HEK293 (cell line): ENCODE results near the gene RPS14.

Experiments
- CTCF ChIA-PET: fragments of 350-600 bp; formaldehyde crosslinking; extraction: SDS; loops from one replicate; lab custom pipeline; 2021; ENCODE audit warnings: antibody characterized with exemption; lab: Yijun Ruan, JAX
- POLR2A ChIA-PET: fragments of 300-600 bp; formaldehyde crosslinking; extraction: SDS; loops from one replicate; lab custom pipeline; 2020; ENCODE audit warnings: antibody characterized with exemption, inconsistent platforms; lab: Yijun Ruan, JAX
- H3K27ac ChIP-seq: fragments of 200-500 bp; sonication (Bioruptor generic); 2 replicates; pipeline ENCODE4 v1.5.1; 2014; ENCODE audit warnings: low read depth, low read length, control low read depth, inconsistent platforms; ENCODE audit errors: extremely low read depth
- H3K36me3 ChIP-seq, 2 experiments: fragments of 200-500 bp in 1 of 2; sonication (Bioruptor generic) in 1 of 2; 1 replicate in 1 of 2; 2 replicates in 1 of 2; pipeline ENCODE4 v1.5.1; 2014 to 2017; ENCODE audit warnings: inconsistent platforms in 2 of 2, low read length in 2 of 2; ENCODE audit not compliant: control insufficient read depth in 2 of 2, insufficient read depth in 1 of 2
- H3K4me1 ChIP-seq: fragments of 200-500 bp; sonication (Bioruptor generic); 2 replicates; pipeline ENCODE4 v1.5.1; 2014; ENCODE audit warnings: mild to moderate bottlenecking, low read length, inconsistent platforms; ENCODE audit not compliant: control insufficient read depth, insufficient read depth
- H3K4me3 ChIP-seq: 2 replicates; pipeline ENCODE4 v1.5.1; 2011; ENCODE audit warnings: low read depth, mild to moderate bottlenecking, control low read depth, low read length, moderate library complexity
- H3K9me3 ChIP-seq: fragments of 200-500 bp; sonication (Bioruptor generic); 2 replicates; pipeline ENCODE4 v1.5.1; 2014; ENCODE audit warnings: low read depth, low read length, inconsistent platforms; ENCODE audit not compliant: control insufficient read depth, insufficient read depth
- ATF2 ChIP-seq: fragments of 450-650 bp; formaldehyde crosslinking; IDR thresholded peaks from 2 replicates; pipeline ENCODE4 v1.5.1; 2016; ENCODE audit warnings: missing biosample characterization, missing genetic modification characterization, low read depth
- ELK4 ChIP-seq: IDR thresholded peaks from 2 replicates; pipeline ENCODE4 v1.6.1; 2011; ENCODE audit warnings: mild to moderate bottlenecking, low read depth, low read length, borderline replicate concordance
- GLIS1 ChIP-seq: fragments of 450-650 bp; formaldehyde crosslinking; IDR thresholded peaks from 2 replicates; pipeline ENCODE4 v1.5.1; 2016; ENCODE audit warnings: missing biosample characterization, missing genetic modification characterization
- HIC1 ChIP-seq: fragments of 450-650 bp; formaldehyde crosslinking; IDR thresholded peaks from 2 replicates; pipeline ENCODE4 v1.5.1; 2016; ENCODE audit warnings: missing biosample characterization, missing genetic modification characterization
- OSR2 ChIP-seq: fragments of 450-650 bp; formaldehyde crosslinking; IDR thresholded peaks from 2 replicates; pipeline ENCODE4 v1.5.1; 2016; ENCODE audit warnings: missing biosample characterization, missing genetic modification characterization
- OVOL3 ChIP-seq: fragments of 450-650 bp; formaldehyde crosslinking; IDR thresholded peaks from 2 replicates; pipeline ENCODE4 v1.5.1; 2016; ENCODE audit warnings: missing biosample characterization, missing genetic modification characterization
- ZFP41 ChIP-seq: fragments of 450-650 bp; formaldehyde crosslinking; IDR thresholded peaks from 2 replicates; pipeline ENCODE4 v1.5.1; 2016; ENCODE audit warnings: missing biosample characterization, missing genetic modification characterization, borderline replicate concordance
- ZIC2 ChIP-seq: fragments of 450-650 bp; formaldehyde crosslinking; IDR thresholded peaks from 2 replicates; pipeline ENCODE4 v1.5.1; 2016; ENCODE audit warnings: missing biosample characterization, missing genetic modification characterization
- ZNF121 ChIP-seq: fragments of 450-650 bp; formaldehyde crosslinking; IDR thresholded peaks from 2 replicates; pipeline ENCODE4 v1.5.1; 2016; ENCODE audit warnings: missing biosample characterization, missing genetic modification characterization
- ZNF140 ChIP-seq: fragments of 450-650 bp; formaldehyde crosslinking; IDR thresholded peaks from 2 replicates; pipeline ENCODE4 v1.5.1; 2016; ENCODE audit warnings: missing biosample characterization, missing genetic modification characterization
- ZNF146 ChIP-seq: fragments of 450-650 bp; formaldehyde crosslinking; IDR thresholded peaks from 2 replicates; pipeline ENCODE4 v1.5.1; 2016; ENCODE audit warnings: missing biosample characterization, missing genetic modification characterization
- ZNF214 ChIP-seq: fragments of 450-650 bp; formaldehyde crosslinking; IDR thresholded peaks from 2 replicates; pipeline ENCODE4 v1.5.1; 2017; ENCODE audit warnings: missing biosample characterization, mild to moderate bottlenecking, missing genetic modification characterization, borderline replicate concordance
- ZNF341 ChIP-seq: fragments of 450-650 bp; formaldehyde crosslinking; IDR thresholded peaks from 2 replicates; pipeline ENCODE4; 2016; ENCODE audit warnings: low read depth, missing biosample characterization, missing genetic modification characterization
- ZNF350 ChIP-seq: fragments of 450-650 bp; formaldehyde crosslinking; IDR thresholded peaks from 2 replicates; pipeline ENCODE4 v1.5.0; 2017; ENCODE audit warnings: missing biosample characterization, mild to moderate bottlenecking, missing genetic modification characterization
- ZNF48 ChIP-seq: fragments of 450-650 bp; formaldehyde crosslinking; IDR thresholded peaks from 2 replicates; pipeline ENCODE4 v1.5.1; 2016; ENCODE audit warnings: missing biosample characterization, missing genetic modification characterization
- ZNF560 ChIP-seq: fragments of 450-650 bp; formaldehyde crosslinking; IDR thresholded peaks from 2 replicates; pipeline ENCODE4 v1.5.1; 2017; ENCODE audit warnings: missing biosample characterization, missing genetic modification characterization, borderline replicate concordance
- ZNF639 ChIP-seq: fragments of 450-650 bp; formaldehyde crosslinking; IDR thresholded peaks from 2 replicates; pipeline ENCODE4 v1.5.1; 2016; ENCODE audit warnings: missing biosample characterization, missing genetic modification characterization
- ZNF660 ChIP-seq: fragments of 450-650 bp; IDR thresholded peaks from 2 replicates; pipeline ENCODE4 v1.5.1; 2018; ENCODE audit warnings: missing biosample characterization, mild to moderate bottlenecking, missing genetic modification characterization
- ZNF677 ChIP-seq: fragments of 450-650 bp; IDR thresholded peaks from 2 replicates; pipeline ENCODE4 v1.5.0; 2018; ENCODE audit warnings: missing biosample characterization, mild to moderate bottlenecking, missing genetic modification characterization, moderate library complexity
- ZNF704 ChIP-seq: fragments of 450-650 bp; formaldehyde crosslinking; IDR thresholded peaks from 2 replicates; pipeline ENCODE4 v1.5.1; 2016; ENCODE audit warnings: missing biosample characterization, missing genetic modification characterization
- ZNF776 ChIP-seq: fragments of 450-650 bp; formaldehyde crosslinking; IDR thresholded peaks from 2 replicates; pipeline ENCODE4 v1.5.0; 2017; ENCODE audit warnings: missing biosample characterization, missing genetic modification characterization, borderline replicate concordance
- ZNF785 ChIP-seq: fragments of 450-650 bp; formaldehyde crosslinking; IDR thresholded peaks from 2 replicates; pipeline ENCODE4 v1.5.1; 2016; ENCODE audit warnings: missing biosample characterization, missing genetic modification characterization
- ZNF792 ChIP-seq: fragments of 450-650 bp; formaldehyde crosslinking; IDR thresholded peaks from 2 replicates; pipeline ENCODE4 v1.5.1; 2016; ENCODE audit warnings: missing biosample characterization, missing genetic modification characterization

The RPS14 gene

GRCh38 chr5:150431048-150431447 is 18.5 kb downstream of the RPS14 start:
- TF ChIP-seq ZFP41 (no peak), ZNF341 (tag by site-specific recombination) (peak; percentile 49; the same call in 1 of the 2 replicates)
- CTCF ChIA-PET = interaction anchor here (0.7 kb wide), 1 partner anchor 619 kb away, joined by 3 read pairs; no protein-coding TSS in a partner anchor
- H3K9me3 ChIP-seq = no peaks in the 10 kb centered on the region

GRCh38 chr5:150429410-150429873 is 20.1 kb downstream of the RPS14 start:
- H3K27ac ChIP-seq = no peak overlapping the region
- CTCF ChIA-PET = no interaction called here
- H3K4me1 ChIP-seq = no peaks in the 10 kb centered on the region
- H3K9me3 ChIP-seq = no peaks in the 10 kb centered on the region
- TF ChIP-seq ATF2 (tag by site-specific recombination) = peak; percentile 88
- no peak for TF ChIP-seq ZNF677
- H3K4me3 ChIP-seq = no peak overlapping the region
- POLR2A ChIA-PET = no interaction called here
- no peaks in the 10 kb centered on the region for H3K36me3 ChIP-seq

More at GRCh38 chr5:150431048-150431447, 18.5 kb downstream of the RPS14 start:
- Histone ChIP-seq H3K4me1 (no peaks in the 10 kb centered on the region), H3K4me3 (no peak overlapping the region), H3K36me3 (no peaks in the 10 kb centered on the region), H3K27ac (no peak overlapping the region)
- POLR2A ChIA-PET = no interaction called here

- CTCF ChIA-PET = interaction anchor here (0.7 kb wide), 1 partner anchor 202 kb away, joined by 6 read pairs; no protein-coding TSS in a partner anchor
- Histone ChIP-seq H3K4me3 (no peak overlapping the region), H3K9me3 (no peaks in the 10 kb centered on the region), H3K4me1 (no peaks in the 10 kb centered on the region), H3K36me3 (no peaks in the 10 kb centered on the region), H3K27ac (no peak overlapping the region)
- TF ChIP-seq ZNF785 (tag by site-specific recombination) = no peak
- no peak for TF ChIP-seq HIC1 (tag by site-specific recombination)
- no peak for TF ChIP-seq ZNF214 (tag by site-specific recombination)
- TF ChIP-seq ZNF140 (tag by site-specific recombination) = no peak
- no peak for TF ChIP-seq ZNF121 (tag by site-specific recombination)
- TF ChIP-seq ZIC2 (tag by site-specific recombination) = no peak
- TF ChIP-seq ZNF792 (tag by site-specific recombination) = no peak
- no peak for TF ChIP-seq ZNF146
- TF ChIP-seq ZNF639 (tag by site-specific recombination) = no peak
- no peak for TF ChIP-seq ZNF660 (tag by site-specific recombination)
- no peak for TF ChIP-seq ZNF350 (tag by site-specific recombination)
- no peak for TF ChIP-seq ZNF48 (tag by site-specific recombination)
- TF ChIP-seq ELK4 = no peak
- no peak for TF ChIP-seq ZNF704
- no peak for TF ChIP-seq OSR2 (tag by site-specific recombination)
- no peak for TF ChIP-seq ZNF560 (tag by site-specific recombination)
- no peak for TF ChIP-seq ZNF776 (tag by site-specific recombination)
- TF ChIP-seq OVOL3 = no peak
- TF ChIP-seq GLIS1 (tag by site-specific recombination) = no peak
- POLR2A ChIA-PET = interaction anchor here (0.5 kb wide), 1 partner anchor 39 kb away, joined by 5 read pairs; no protein-coding TSS in a partner anchor
These were observed 20.6 kb downstream of the RPS14 start for GRCh38 chr5:150428978-150429377.
